H9 (cell line): ENCODE results near the gene GTF2H4. TPM values are rescaled to one million over a fixed set of nuclear protein-coding genes. Genes with fewer than 3 reads are reported as not detected.

Experiments
- DNase-seq: peaks from one replicate; pipeline ENCODE4 v3.0.0-alpha.2; 2017
- H2AFZ ChIP-seq: one replicate; pipeline ENCODE4 v1.6.1; 2013; ENCODE audit warnings: mild to moderate bottlenecking, low read length, control low read depth, moderate library complexity
- H2AK5ac ChIP-seq: 2 replicates; pipeline ENCODE4 v1.6.1; 2013; ENCODE audit warnings: low read length, control low read depth, mixed read lengths; ENCODE audit not compliant: insufficient read length
- H2BK120ac ChIP-seq: one replicate; pipeline ENCODE4 v1.6.1; 2013; ENCODE audit warnings: low read depth, mild to moderate bottlenecking, low read length, control low read depth, inconsistent platforms; ENCODE audit not compliant: poor library complexity, severe bottlenecking
- H2BK12ac ChIP-seq: 2 replicates; pipeline ENCODE4 v1.6.1; 2013; ENCODE audit warnings: low read length, control low read depth, mixed read lengths, low read depth; ENCODE audit not compliant: insufficient read length
- H2BK15ac ChIP-seq: 2 replicates; pipeline ENCODE4 v1.6.1; 2013; ENCODE audit warnings: low read depth, low read length, control low read depth
- H2BK20ac ChIP-seq: one replicate; pipeline ENCODE4 v1.6.1; 2013; ENCODE audit warnings: low read depth, mild to moderate bottlenecking, low read length, control low read depth, inconsistent platforms; ENCODE audit not compliant: poor library complexity, severe bottlenecking
- H2BK5ac ChIP-seq: 2 replicates; pipeline ENCODE4 v1.6.1; 2013; ENCODE audit warnings: low read length, control low read depth, mixed read lengths; ENCODE audit not compliant: insufficient read length
- H3K14ac ChIP-seq: 2 replicates; pipeline ENCODE4 v1.6.1; 2013; ENCODE audit warnings: low read length, control low read depth; ENCODE audit not compliant: insufficient read depth
- H3K18ac ChIP-seq: 2 replicates; pipeline ENCODE4 v1.6.1; 2013; ENCODE audit warnings: low read depth, mild to moderate bottlenecking, mixed read lengths, low read length, control low read depth; ENCODE audit not compliant: insufficient read length
- H3K23ac ChIP-seq: 2 replicates; pipeline ENCODE4 v1.6.1; 2013; ENCODE audit warnings: low read length, control low read depth, mixed read lengths, low read depth; ENCODE audit not compliant: insufficient read length
- H3K23me2 ChIP-seq: 2 replicates; pipeline ENCODE4 v1.6.1; 2013; ENCODE audit warnings: low read depth, mild to moderate bottlenecking, mixed read lengths, low read length, control low read depth; ENCODE audit not compliant: insufficient read length, poor library complexity, severe bottlenecking
- H3K27ac ChIP-seq: 2 replicates; pipeline ENCODE4 v1.5.1; 2013; ENCODE audit warnings: low read length, control low read depth, mixed read lengths, low read depth; ENCODE audit not compliant: insufficient read length
- H3K27me3 ChIP-seq: 2 replicates; pipeline ENCODE4 v1.6.1; 2013; ENCODE audit warnings: low read length, control low read depth, inconsistent platforms; ENCODE audit not compliant: insufficient read depth
- H3K4ac ChIP-seq: 2 replicates; pipeline ENCODE4 v1.6.1; 2013; ENCODE audit warnings: low read depth, mild to moderate bottlenecking, control low read depth, inconsistent platforms, low read length, moderate library complexity
- H3K4me1 ChIP-seq: 2 replicates; pipeline ENCODE4 v1.6.1; 2013; ENCODE audit warnings: low read length, control low read depth, inconsistent platforms; ENCODE audit not compliant: insufficient read depth
- H3K4me2 ChIP-seq: 2 replicates; pipeline ENCODE4 v1.6.1; 2013; ENCODE audit warnings: low read length, control low read depth, mixed read lengths; ENCODE audit not compliant: insufficient read length, insufficient read depth
- H3K56ac ChIP-seq: 2 replicates; pipeline ENCODE4 v1.6.1; 2013; ENCODE audit warnings: low read depth, mild to moderate bottlenecking, mixed read lengths, low read length, control low read depth; ENCODE audit not compliant: insufficient read length
- H3K79me1 ChIP-seq: 2 replicates; pipeline ENCODE4 v1.6.1; 2013; ENCODE audit warnings: low read depth, mild to moderate bottlenecking, moderate library complexity, low read length, control low read depth, inconsistent platforms; ENCODE audit not compliant: insufficient read depth, poor library complexity, severe bottlenecking
- H3K79me2 ChIP-seq: 2 replicates; pipeline ENCODE4 v1.6.1; 2013; ENCODE audit warnings: low read length, control low read depth, inconsistent platforms; ENCODE audit not compliant: insufficient read depth
- H3K9ac ChIP-seq: 2 replicates; pipeline ENCODE4 v1.6.1; 2013; ENCODE audit warnings: low read length, control low read depth, mixed read lengths; ENCODE audit not compliant: insufficient read length; ENCODE audit errors: extremely low read depth
- H3K9me3 ChIP-seq: one replicate; pipeline ENCODE4 v1.6.1; 2013; ENCODE audit warnings: low read depth, low read length, inconsistent platforms; ENCODE audit not compliant: control insufficient read depth
- H3T11ph ChIP-seq: one replicate; pipeline ENCODE4 v1.6.1; 2013; ENCODE audit warnings: mild to moderate bottlenecking, low read length, control low read depth, inconsistent platforms
- H4K20me1 ChIP-seq: one replicate; pipeline ENCODE4 v1.6.1; 2013; ENCODE audit not compliant: control insufficient read depth, insufficient read length, insufficient read depth
- H4K5ac ChIP-seq: 2 replicates; pipeline ENCODE4 v1.6.1; 2013; ENCODE audit warnings: low read depth, mild to moderate bottlenecking, mixed read lengths, low read length, control low read depth; ENCODE audit not compliant: insufficient read length
- H4K8ac ChIP-seq: replicated peaks from 2 replicates; pipeline ENCODE4 v1.6.1; 2013; ENCODE audit warnings: low read length, control low read depth, mixed read lengths, low read depth; ENCODE audit not compliant: insufficient read length
- H4K91ac ChIP-seq: 2 replicates; pipeline ENCODE4 v1.6.1; 2013; ENCODE audit warnings: low read depth, mild to moderate bottlenecking, moderate library complexity, mixed read lengths, low read length, control low read depth; ENCODE audit not compliant: insufficient read length
- H3K27ac Mint-ChIP-seq, 3 experiments: 2 replicates in 2 of 3; 3 replicates in 1 of 3; pipeline ENCODE4 v1.8.0; 2020 to 2021; ENCODE audit warnings: mixed read lengths in 3 of 3, mild to moderate bottlenecking in 1 of 3, moderate library complexity in 1 of 3
- H3K27me3 Mint-ChIP-seq: 2 replicates; pipeline ENCODE4 v1.8.0; 2021; ENCODE audit warnings: low read depth, mild to moderate bottlenecking, moderate library complexity, mixed read lengths
- H3K36me3 Mint-ChIP-seq, 3 experiments: 2 replicates in 2 of 3; 3 replicates in 1 of 3; pipeline ENCODE4 v1.8.0; 2020 to 2021; ENCODE audit warnings: low read depth in 3 of 3, mixed read lengths in 3 of 3; ENCODE audit not compliant: insufficient read depth in 1 of 3
- H3K4me1 Mint-ChIP-seq, 2 experiments: 2 replicates each; pipeline ENCODE4 v1.8.0; 2020; ENCODE audit warnings: mixed read lengths in 2 of 2
- H3K4me3 Mint-ChIP-seq, 2 experiments: 2 replicates in 1 of 2; 3 replicates in 1 of 2; pipeline ENCODE4 v1.8.0; 2020 to 2021; ENCODE audit warnings: mild to moderate bottlenecking in 2 of 2, mixed read lengths in 2 of 2, moderate library complexity in 1 of 2
- H3K9me3 Mint-ChIP-seq, 2 experiments: 2 replicates in 1 of 2; 3 replicates in 1 of 2; pipeline ENCODE4 v1.8.0; 2020; ENCODE audit warnings: mild to moderate bottlenecking in 2 of 2, mixed read lengths in 2 of 2, moderate library complexity in 1 of 2
- CTCF ChIP-seq: fragments of 200-600 bp; sonication (generic); conservative IDR thresholded peaks from 3 replicates; pipeline ENCODE4 v1.8.0; 2021; ENCODE audit warnings: antibody characterized with exemption, mild to moderate bottlenecking
- WGBS: extraction: QIAGEN DNeasy Blood & Tissue Kit; methylation state at CpG from one replicate; pipeline ENCODE4 v1.1.7; 2013; ENCODE audit warnings: missing lambda C conversion rate, low lambda C conversion rate, mixed read lengths; ENCODE audit not compliant: insufficient read length; ENCODE audit errors: extremely low coverage; 5-methylcytosine and 5-hydroxymethylcytosine counted together
- total RNA-seq: library from RNA; stranded (reverse); gene quantifications from 2 replicates; pipeline ENCODE4 v1.2.1, GENCODE V29; 2021

GTF2H4 gene
- total RNA-seq, 1 experiment from 2014 or later, result 60.8 TPM

GRCh38 chr6:30948811-30949210 lies 40.8 kb downstream of the GTF2H4 start:
- H3K27ac Mint-ChIP-seq, result no peak overlapping the region
- no CpG with 5 or more reads among the region's 6 CpGs for WGBS
- Histone ChIP-seq H3K4ac (no peak overlapping the region), H3K27ac (no peak overlapping the region), H3K23ac (no peak overlapping the region), H2BK20ac (no peak overlapping the region), H3K9me3 (no peaks in the 10 kb centered on the region), H2AK5ac (no peak overlapping the region), H3K79me1 (no peaks in the 10 kb centered on the region), H4K8ac (no peak overlapping the region), H3T11ph (no peak overlapping the region), H4K91ac (no peak overlapping the region), H3K4me2 (no peak overlapping the region), H2BK15ac (no peak overlapping the region), H3K9ac (no peak overlapping the region), H3K23me2 (no peaks in the 10 kb centered on the region), H4K5ac (no peak overlapping the region), H4K20me1 (no peaks in the 10 kb centered on the region), H2BK120ac (no peak overlapping the region), H3K56ac (no peak overlapping the region), H3K4me1 (no peaks in the 10 kb centered on the region), H3K79me2 (no peaks in the 10 kb centered on the region), H3K27me3 (no peaks in the 10 kb centered on the region; the same call in 1 of the 2 replicates), H2AFZ (no peak overlapping the region), H2BK5ac (no peak overlapping the region), H3K18ac (no peak overlapping the region), H2BK12ac (no peak overlapping the region), H3K14ac (no peak overlapping the region)
- H3K4me3 Mint-ChIP-seq, result no peak overlapping the region
- H3K9me3 Mint-ChIP-seq, result peaks cover 0 to 8% of the 10 kb centered on the region in 2 experiments; a peak in 3 of 5 replicates
- H3K36me3 Mint-ChIP-seq, result no peaks in the 10 kb centered on the region; a peak in 1 of 7 replicates
- DNase-seq, result no peak
- H3K27me3 Mint-ChIP-seq, result peaks cover 46% of the 10 kb centered on the region
- no peak for TF ChIP-seq CTCF
- H3K4me1 Mint-ChIP-seq, result peaks cover 6 to 7% of the 10 kb centered on the region in 2 experiments
